Activated CD4-positive, alpha-beta T cell treated with anti-CD3 and anti-CD28 coated beads, Interleukin-2, Interleukin-6, amounts not matched to agents 100 ng/mL and 50 ng/mL, durations not matched to agents 16 hours and 8 hours (primary cell): ENCODE measurements around the gene SLC44A3.

Source experiments
- DNase-seq: peaks from one replicate; pipeline ENCODE4 v3.0.0-alpha.2; 2020

SLC44A3 gene

DNA sequence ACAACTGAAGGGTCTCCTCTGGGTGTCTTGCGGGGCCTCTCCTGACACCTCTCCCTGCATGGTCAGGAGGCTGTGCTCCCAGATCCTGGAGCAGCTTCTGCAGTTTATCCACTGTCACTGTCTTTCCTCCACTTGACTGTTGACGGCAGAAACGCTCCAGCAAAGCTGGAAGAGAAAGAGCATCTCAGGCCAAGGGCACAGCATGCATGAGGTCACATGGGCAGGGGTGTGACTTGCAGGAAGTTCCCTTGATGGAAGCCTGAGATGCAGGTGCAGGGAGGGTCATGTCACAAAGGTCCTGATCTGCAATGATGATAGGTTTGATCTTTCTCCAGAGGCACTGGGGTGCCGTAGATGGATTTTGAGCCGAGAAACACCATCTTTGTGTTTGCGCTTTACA is 23.3 kb downstream of the SLC44A3 start:
- DNase-seq = no peak

DNA sequence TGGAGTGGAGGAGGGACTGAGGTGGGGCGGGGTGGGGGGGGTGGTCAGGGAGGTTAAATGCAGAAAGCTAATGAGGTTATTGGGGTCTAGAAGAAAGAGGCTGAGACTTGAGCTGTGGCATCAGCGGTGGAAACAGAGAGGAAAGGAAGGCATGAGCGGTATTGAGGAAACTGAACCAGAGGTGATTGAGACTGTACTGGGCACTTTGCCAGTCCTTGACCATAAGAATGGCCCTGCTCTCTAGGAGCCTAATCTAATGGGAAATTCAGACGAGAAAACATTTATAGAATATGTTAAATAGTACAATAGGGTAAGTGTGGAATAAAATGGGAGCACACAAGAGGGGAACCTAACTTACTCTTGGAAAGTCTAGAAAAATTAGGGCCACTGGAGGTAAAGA is 23.7 kb downstream of the SLC44A3 start:
- DNase-seq = no peak

DNA sequence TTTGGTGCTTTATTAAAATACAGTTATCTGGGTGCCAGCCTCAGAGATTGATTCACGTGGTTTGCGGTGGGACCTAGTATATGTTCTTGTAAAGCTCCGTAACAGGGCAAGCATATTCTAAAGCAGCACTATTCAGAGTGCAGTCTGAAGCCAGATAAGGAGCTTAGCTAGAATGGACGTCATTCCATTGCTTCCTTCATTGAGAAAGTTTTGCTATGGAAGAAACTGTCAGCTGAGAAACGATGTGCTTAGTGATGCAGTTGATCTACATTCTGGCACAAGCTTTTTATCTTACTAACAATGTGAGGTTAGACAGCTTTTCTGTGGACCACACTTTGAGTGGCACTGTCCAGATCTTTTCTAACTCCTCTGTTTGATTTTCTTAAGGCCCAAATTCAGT is 26.2 kb downstream of the SLC44A3 start:
- no peak for DNase-seq

DNA sequence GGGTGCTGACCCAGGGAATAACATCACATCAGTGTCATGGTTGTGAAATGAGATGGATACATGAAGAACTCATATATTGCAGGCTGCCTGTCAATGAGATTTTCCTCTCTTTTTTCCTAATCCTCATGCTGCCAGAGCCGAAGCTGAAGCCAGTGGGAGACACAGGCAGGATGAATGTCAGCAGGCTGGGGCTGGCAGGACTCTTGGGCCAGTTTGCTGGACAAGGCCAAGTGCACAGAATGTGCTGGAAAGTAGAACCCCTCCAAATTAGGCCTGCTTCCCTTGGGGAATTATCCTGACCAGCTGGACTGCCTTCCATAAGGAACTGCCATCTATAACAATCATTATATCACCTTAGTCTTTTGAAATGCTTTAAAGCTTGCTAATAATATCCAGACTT is 31.4 kb downstream of the SLC44A3 start:
- DNase-seq = no peak

DNA sequence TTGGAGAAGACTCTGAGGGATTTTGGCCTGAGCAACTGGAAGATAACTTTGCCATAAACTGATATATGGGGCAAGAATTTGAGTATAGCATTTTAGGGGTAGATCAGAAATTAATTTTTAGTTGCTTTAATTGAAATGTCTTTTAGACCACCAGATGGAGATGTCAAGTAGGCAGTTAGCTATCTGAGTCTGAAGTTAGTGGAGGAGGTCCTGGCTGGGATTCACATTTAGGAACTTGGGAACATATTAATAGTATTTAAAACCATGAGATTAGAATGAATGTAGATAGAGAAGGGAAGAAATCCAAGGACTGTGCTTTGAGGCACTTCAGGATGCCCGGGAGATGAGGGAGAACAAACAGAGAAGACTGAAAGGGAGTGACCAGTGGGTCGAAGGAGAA is 32.6 kb downstream of the SLC44A3 start:
- no peak for DNase-seq

DNA sequence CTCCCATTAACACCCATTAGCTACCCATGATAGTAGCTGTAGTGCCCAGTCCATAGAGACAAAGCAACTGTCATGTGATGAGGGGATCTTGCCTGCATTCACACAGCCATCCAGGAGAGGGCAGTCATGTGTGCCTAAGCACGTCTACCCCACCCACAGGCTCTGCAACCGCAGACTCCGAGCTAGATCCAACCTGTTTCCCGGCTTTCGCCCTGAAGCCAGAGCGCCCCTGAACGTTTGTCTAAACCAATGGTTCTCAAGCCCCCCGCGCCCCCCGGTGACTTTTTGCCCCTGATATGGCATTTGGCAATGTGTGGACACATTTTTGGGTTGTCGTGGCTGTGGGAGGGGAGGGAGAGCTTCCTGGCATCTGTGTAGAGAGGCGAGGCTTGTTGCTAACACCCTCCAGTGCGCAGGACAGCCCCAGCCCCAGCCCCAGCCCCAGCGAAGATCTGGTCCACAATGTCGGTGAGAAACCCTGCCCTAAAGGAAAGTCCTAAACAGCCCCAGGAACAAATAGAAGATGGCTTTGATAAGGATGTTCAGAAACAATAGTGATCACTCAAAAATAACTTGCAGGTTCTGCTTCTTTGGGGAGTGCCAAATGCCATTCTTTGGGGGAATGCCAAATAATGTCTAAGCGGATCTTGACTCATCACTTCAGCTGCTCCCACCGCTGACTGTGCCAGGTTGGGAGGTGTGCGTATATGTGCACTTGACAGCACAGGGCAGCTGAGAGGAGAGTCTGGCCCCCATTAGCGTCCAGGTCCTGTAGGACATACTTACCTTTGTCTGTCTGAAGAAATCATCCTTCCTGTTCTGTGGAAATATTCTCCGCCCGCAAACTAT is 34.5 kb downstream of the SLC44A3 start:
- DNase-seq = peak; percentile 83

DNA sequence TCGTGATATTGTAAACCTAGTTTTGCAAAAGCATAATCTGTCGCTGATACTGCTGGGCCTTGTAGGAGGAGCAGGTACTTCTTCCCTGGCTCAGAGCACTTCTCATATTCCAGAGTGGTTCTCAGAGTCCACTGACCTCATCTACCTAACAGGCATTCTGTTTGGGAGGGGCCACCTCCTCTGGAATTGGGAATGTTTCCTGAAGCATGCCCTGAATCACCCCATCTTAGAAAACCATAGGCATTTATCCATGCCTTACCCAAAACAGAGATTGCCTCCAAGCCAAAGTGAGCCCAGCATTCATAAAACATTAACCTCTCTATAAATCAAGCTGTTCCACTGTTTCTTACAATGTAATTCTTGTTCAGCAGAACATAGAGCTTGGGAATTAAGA is 35.1 kb downstream of the SLC44A3 start:
- DNase-seq = no peak

DNA sequence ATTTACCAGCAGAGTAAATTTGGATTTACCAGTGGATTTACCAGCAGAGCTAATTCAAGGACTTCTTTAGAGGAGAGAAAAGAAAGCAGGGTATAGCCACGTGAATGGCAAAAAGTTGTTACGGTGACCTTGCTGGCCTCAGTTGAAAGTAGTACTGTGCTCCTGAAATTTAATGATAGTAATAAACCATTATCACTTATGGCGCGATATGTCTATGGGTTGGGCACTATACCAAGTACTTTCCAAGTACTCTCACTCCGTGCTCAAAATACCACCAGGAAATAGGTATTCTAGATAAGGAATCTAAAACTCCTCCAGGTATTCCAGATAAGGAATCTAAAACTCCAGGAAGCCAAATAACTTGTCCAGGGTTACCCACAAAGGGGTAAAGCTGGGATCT is 35.8 kb downstream of the SLC44A3 start:
- DNase-seq = no peak

DNA sequence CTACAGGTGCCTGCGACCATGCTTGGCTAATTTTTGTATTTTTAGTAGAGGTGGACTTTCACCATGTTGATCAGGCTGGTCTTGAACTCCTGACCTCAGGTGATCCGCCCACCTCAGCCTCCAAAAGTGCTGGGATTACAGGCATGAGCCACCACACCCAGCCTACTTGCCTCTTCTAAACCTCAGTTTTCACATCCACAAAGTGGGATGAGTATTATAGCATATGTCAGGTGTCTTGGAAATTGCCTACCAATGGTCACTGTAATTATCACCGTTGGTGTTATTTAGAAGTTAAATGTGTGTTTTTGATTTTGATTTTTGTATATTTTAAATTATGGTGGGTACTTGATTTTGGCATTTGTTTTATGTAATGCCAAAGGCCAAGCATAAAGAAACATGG is 36.7 kb downstream of the SLC44A3 start:
- no peak for DNase-seq

DNA sequence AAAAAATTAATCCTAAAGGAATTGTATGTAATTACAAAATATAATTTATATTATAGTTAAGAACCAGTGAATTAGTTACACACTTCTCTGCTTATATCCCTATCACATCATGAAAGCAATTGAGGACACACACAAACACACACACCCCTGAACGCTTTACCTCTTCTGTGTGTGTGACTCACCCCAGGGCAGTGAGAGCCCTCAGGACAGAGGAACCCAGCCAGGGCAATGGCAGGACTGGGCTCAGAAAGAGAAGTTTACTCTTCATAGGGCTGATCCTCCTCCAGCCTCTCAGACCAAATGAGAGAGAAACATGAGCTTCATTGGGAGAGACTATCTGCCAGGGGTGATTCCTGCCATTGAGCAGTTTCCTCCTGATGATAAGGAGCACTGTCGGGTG is 38.1 kb downstream of the SLC44A3 start:
- no peak for DNase-seq

DNA sequence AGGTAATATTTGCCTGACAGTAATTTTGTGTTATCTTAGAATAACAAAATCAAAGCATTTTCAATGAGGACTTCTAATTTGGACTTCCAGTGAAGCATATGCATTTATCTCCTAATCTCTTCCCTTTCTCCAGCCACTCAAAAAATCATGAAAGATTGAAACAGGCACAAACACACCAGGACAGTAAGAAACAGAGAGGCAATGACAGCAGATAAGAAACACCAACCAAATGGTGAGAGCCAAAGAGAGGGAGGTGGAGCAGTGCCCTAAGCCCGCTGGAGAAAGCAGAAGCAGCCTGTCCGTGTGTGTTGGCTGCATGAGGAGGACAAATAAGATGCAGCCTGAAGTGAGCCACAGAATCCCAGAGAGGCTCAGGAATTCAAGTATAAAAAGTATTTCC is 39.0 kb downstream of the SLC44A3 start:
- DNase-seq = no peak

DNA sequence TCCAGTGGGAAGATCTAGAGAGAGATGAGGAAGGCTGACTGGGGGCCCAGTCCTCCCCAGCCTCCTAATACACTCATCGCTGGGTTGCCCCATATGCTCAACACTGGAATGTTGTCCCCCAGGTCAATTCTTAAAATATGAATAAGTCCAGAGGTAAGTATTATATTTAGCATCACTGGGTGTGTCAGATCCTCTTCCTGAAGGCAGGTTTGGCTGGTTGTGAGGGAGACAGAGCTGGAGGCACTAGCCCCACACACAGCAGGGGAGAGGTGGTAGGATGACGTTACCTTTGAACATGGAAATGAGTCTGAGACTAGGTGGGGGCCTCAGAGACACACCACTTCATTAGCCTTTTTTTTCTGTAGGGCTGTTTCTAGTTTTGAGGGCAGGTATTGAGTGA is 42.6 kb downstream of the SLC44A3 start:
- DNase-seq = no peak

DNA sequence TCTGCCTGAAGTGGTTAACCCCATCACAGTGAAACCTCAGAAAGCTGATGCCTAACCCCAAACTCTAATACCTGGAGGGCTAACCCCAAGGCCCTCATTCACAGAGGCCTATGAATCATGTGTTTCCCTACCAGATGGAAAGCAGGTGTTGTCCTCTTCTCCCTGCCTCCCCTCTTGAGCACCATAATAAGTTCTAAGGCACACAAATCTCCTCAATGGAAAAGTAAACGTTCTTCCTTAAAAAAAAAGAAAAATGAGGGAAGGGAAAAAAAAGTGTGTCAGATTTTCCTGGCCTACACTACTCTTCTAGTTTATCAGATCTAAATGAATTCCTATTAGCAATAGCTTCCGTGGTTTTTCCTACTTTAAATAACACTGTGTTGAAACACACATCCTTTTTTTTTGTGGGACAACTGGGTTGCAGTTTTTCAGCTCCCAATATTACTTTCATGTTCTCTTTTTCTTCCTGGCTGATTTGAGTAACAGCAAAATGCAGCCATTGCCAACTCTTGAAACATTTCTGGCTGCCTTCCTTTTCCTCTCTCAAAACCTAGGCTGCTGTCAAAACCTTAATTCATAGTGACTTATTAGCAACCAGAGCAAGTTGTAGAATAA is 43.2 kb downstream of the SLC44A3 start:
- DNase-seq = no peak

DNA sequence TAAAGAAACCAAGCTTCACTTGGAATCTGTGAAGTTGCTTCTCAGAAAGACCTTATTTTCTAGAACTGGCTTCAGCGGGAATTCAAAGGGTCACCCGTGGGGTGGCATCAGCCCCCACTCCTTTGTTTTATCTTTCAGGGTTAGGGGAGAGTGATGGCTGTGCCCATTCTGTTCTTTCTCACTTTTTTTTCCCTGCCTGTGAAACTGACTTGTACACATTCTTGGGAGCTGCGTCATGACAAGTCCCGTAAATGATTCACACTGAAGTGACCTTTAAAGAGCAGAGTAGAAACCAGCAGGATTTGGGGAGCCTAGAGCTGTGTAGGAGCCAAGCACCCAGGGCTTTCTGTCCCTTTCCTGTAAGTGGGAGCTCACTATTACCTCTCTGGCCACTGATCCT is 43.8 kb downstream of the SLC44A3 start:
- no peak for DNase-seq

DNA sequence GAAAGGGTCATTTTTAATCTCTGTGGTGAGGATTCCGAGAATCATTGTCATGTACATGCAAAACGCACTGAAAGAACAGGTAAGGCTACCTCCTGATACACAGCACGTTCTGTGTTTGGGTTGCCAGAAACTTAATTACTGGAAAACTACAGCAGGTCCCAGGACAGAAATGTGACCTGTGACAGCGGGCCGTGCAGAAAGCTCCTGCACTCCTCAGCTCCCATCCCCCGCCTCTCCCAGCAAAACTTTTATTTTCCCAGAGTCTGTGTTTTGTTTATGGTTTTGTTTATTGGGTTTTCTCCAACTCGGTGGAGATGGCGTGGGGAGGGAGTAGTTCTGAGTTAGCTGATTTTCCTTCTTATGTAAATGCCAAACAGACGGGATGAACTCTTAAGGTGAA is 44.7 kb downstream of the SLC44A3 start:
- DNase-seq = no peak

DNA sequence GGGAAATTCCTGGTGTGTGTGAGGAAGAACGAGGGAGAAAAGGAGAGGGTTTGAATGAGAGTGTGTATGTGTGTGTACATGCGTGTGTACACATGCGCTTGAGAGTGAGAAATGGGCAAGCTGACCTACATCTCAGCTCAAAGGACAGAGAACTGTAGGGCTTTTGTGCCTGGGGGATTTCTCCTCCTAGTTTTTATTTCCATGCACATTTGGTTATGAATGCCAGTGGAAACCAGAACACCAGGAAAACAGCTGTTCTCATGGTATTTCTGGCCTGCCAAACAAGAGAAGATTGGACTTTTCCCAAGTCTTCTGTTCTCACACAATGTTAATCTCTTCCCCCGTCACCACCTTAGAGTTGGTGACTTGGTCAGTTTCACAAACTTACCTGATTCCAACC is 45.2 kb downstream of the SLC44A3 start:
- no peak for DNase-seq

DNA sequence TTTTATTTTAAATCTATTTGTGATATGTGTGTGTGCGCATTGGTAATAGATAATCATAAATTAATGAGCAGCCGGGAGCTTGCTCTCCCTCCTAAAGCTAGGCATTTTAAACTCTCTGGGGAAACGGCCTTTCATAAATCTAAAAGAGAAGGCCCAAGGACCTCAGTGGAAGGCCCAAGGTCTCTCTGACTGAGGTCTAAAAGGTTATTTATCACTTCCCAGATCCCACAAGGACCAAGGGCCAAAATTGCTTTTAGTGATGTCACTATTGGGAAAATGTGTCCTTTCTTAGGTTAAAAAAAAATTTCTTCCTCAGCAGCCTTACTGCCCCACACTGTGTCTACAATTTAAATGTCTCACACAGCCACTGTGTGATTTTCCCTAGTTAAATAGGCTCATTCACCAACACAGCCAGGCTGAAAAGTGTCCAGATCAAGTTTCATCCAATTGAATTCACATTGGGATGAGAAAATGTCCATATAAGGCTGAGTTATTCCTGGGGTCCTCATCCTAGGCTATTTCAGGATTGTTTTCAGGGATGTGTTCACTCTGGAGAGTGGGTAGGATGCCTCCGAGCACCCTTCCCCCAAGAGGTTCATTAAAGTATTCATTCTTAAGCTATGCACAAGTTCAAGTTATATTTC is 46.1 kb downstream of the SLC44A3 start:
- DNase-seq = no peak

DNA sequence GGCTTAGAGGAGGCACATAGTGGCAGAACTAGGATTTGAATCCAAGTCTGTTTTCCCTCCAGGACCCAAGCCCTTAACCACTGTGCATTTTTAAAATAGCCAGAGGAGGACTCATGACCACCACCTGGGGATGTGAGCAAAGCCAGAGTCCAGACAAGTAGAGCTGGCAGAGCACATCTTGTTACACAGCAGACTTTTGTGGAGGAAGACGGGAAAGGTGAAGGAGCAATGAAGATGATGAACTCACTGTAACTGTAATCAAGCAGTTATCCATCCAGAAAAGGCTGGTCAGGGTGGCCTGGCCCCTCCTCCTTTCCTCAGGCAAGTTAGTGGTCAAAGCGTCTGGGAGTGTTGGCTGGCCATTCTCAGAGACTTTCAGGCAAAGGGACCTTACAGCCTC is 50.9 kb downstream of the SLC44A3 start:
- DNase-seq = no peak

DNA sequence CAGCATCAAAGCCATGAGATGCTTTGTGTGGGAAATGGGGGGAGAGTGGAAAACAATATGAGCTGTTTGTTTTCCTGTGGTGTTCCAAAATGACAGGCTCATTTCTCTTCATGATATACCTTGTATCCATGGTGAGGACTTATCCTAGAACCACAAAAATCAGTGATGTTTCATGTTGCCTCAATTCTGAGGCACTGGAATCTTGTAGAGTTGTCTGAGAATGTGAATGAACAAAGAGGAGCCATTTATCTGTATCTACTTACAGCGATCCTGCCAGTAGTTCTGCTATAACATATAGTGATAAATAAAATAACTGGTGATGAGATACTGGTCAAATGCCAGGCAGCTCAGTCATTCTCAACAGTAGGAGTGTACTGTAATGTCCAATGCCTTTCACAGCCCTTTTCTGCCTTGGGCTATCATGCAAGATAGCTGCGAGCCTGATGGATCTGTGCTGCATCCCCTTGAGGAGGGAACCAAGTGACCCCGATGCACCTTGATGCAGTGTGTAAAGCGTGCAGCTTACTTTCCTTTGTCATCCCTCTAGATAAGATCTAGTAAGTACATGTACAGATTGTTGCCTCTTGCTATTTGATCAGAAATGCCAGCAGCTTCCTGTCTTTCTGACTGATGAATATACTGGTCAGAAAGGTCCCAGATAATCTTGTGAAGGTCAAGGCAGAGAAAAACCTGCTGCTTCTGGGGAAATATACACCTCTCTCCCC is 52.8 kb downstream of the SLC44A3 start:
- DNase-seq = no peak

DNA sequence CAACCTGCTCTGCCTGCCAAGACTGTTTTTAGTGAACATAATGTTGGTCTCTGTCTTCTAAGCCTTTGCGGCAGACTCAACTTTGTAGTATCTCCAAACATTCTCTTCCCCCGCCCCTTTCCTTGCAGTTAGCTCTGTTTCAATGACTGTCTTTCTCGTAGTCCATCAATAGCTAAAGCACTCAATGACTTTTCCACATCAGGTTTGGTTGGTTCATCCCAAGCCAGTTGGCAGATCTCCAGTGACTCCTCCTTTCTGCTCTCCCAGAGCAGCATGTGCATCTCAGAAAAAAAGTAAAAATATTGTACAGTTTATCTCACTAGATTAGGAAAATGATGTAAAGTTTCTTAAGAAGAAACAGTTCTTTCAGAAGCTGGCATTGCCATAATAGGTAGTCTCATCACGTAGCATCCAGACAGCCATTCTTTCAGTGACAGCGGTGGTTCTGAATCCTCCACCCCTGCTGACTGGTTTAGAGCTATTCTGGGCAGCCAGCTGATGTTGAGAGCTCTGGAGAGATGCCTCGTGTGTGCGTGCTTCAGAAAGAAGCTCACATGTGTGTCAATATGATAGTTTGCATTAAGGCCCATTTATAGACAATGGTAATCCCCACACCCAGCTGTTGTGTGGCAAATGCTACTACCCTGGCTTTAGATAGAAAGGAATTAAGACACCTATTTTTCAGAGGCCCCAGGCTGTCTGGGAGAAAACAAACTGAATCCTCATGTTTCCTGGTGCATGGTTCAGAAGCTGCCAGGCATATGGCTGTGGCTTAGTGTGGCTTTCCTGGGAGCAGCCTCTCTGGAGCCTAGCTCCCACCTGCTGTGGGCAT is 53.6 kb downstream of the SLC44A3 start:
- DNase-seq = no peak

DNA sequence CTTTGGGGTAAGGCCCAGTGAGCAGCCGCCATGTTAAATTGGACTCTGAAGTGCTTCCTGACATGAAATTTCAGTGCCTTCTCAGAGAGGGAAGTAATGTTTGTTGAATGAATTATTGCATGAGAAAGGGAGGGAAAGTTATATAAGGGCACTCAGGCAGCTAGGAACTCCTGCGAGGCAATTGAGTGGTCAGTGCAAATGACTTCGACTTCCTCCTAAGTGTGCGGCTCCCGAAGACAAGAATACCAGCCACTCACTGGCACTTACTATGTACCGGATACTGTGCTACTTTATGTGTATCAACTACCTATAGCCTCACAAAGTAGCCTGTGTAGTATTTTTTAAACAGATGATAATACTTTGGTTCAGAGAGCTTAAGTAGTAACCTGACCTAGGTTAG is 54.3 kb downstream of the SLC44A3 start:
- no peak for DNase-seq

DNA sequence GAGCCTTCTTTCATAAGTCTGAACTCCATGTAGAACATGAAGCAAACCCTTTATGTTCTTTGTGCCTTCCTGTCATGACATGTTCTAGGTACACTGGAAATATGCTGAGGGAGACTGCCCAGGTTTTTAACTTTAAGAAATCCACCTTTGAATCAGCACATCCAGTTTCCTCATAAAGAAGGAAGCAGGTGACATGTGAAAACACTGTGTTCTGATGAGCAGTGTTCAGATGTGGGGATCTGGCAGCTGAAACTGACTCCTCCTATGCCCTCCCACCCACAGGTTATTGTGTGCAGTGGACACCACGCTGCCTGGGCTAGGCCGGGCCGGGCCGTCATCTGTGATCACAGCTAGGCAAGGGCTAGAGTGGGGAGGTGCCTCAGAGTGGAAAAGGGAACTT is 55.6 kb downstream of the SLC44A3 start:
- DNase-seq = no peak

DNA sequence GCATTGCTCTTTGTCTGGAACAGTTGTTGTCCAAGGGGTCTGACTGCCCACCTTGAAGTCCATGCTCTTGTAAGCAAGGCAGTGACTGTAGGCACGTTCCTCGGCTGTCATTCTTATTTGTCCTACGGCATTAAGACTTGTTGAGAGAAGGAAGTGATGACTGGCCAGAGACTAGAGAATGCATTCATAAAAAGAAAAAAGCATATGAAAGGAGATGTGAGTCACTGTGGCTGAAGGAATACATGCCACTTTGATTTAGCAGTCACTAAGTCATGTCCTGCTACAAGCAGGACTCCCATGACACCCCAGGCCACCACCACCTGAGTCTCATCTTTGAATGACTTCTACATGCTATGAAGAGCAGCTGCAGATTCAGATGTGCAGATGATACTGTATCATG is 56.2 kb downstream of the SLC44A3 start:
- no peak for DNase-seq
